ENCODE data around the gene TOR3A. TPM values are rescaled to one million over a fixed set of nuclear protein-coding genes. Genes with fewer than 3 reads are reported as not detected.

The TOR3A gene
- total and polyA plus RNA-seq, 2 of the 8 experiments (the other 6 are each of a cell fraction or from before 2014, with no cell fraction given), result 15.3 to 21.4 TPM

- H2BK15ac ChIP-seq (ENCODE audit: low read length), result no peak overlapping the region
- H4K8ac ChIP-seq (ENCODE audit: extremely low read depth, insufficient read depth, low read length), result no peak overlapping the region
- H3K27me3 ChIP-seq (replicated peaks in 1 of 4; ENCODE audit: control insufficient read depth in 3 of 4, extremely low read depth in 1 of 4, insufficient read depth in 3 of 4, low read length in 3 of 4), result no peaks in the 10 kb centered on the region
- no peak overlapping the region for H2BK20ac ChIP-seq (ENCODE audit: low read length)
- H4K5ac ChIP-seq (ENCODE audit: insufficient read length, low read depth, low read length), result no peak overlapping the region
- H3K27ac ChIP-seq (ENCODE audit: low read depth, low read length), result no peak overlapping the region
- no peak overlapping the region for H3K14ac ChIP-seq (ENCODE audit: insufficient read length)
- no peak overlapping the region for H2AK5ac ChIP-seq (ENCODE audit: low read depth, low read length)
- no peaks in the 10 kb centered on the region for H3K9me3 ChIP-seq (ENCODE audit: insufficient read depth in 2 of 2, low read depth in 1 of 2, low read length in 1 of 2)
- no peak overlapping the region for H3K9ac ChIP-seq (replicated peaks in 1 of 4; ENCODE audit: extremely low read depth in 1 of 4, low read depth in 3 of 4, low read length in 3 of 4)
- no peak overlapping the region for H2AFZ ChIP-seq (ENCODE audit: low read length)
- no peak overlapping the region for H3K23ac ChIP-seq (ENCODE audit: insufficient read length)
- peaks cover 0 to 3% (median 3%) of the 10 kb centered on the region in 4 experiments; a peak in 5 of 8 replicates for H3K36me3 ChIP-seq (ENCODE audit: control insufficient read depth in 2 of 4, insufficient read depth in 4 of 4, low read length in 3 of 4)
- no peaks in the 10 kb centered on the region for H3K79me2 ChIP-seq (ENCODE audit: control insufficient read depth in 1 of 2, insufficient read depth in 2 of 2, low read length in 2 of 2)
- H4K20me1 ChIP-seq (replicated peaks in 1 of 2; ENCODE audit: control insufficient read depth in 1 of 2, insufficient read depth in 2 of 2, low read length in 2 of 2), result no peaks in the 10 kb centered on the region
- no peak overlapping the region for H3K4me3 ChIP-seq (ENCODE audit: extremely low read depth in 1 of 4, insufficient read depth in 2 of 4, low read depth in 3 of 4, low read length in 4 of 4)
- no peak overlapping the region for H2BK12ac ChIP-seq (ENCODE audit: low read depth, low read length)
- ChIA-PET CTCF (ENCODE audit: partially characterized antibody) (interaction anchor here (0.5 to 1.6 kb wide), 8 partner anchors 12 to 148 kb away, joined by 3 to 11 read pairs (median 3); no protein-coding TSS in a partner anchor), POLR2A (ENCODE audit: partially characterized antibody) (interaction anchor here (1.4 to 1.6 kb wide), 2 partner anchors 19 to 20 kb away, joined by 3 to 4 read pairs; partner anchors contain the start of gene TOR3A)
- no peak overlapping the region for H3K4me2 ChIP-seq (ENCODE audit: insufficient read depth in 1 of 2, low read depth in 2 of 2, low read length in 2 of 2)
- H3K18ac ChIP-seq (ENCODE audit: extremely low read depth, low read length), result no peak overlapping the region
- H4K91ac ChIP-seq (replicated peaks; ENCODE audit: insufficient read length, low read length), result no peak overlapping the region
- 94% methylated on average over 4 of the region's 4 CpGs; no CpG with 5 or more reads in 1 of the 2 experiments for WGBS, 2 experiments (ENCODE audit: extremely low coverage in 1 of 2, insufficient coverage in 1 of 2, insufficient read length in 1 of 2, insufficient replicate concordance in 2 of 2, low coverage in 1 of 2, low lambda C conversion rate in 2 of 2, missing lambda C conversion rate in 1 of 2)
- H3K4ac ChIP-seq (replicated peaks; ENCODE audit: insufficient read length, low read depth, low read length), result no peak overlapping the region
- FAIRE-seq (no peak), DNase-seq (ENCODE audit: low read depth in 1 of 2, low spot score in 2 of 2) (no peak)
- H3K23me2 ChIP-seq (ENCODE audit: low read depth, low read length), result no peaks in the 10 kb centered on the region; the same call in 1 of the 2 replicates
- peaks cover 0 to 5% (median 0%) of the 10 kb centered on the region in 4 experiments; a peak in 1 of 7 replicates for H3K4me1 ChIP-seq (replicated peaks in 1 of 4; ENCODE audit: control insufficient read depth in 3 of 4, insufficient read depth in 4 of 4, low read length in 3 of 4)
- H2BK5ac ChIP-seq (ENCODE audit: low read depth, low read length), result no peak overlapping the region
- no peak overlapping the region for H2BK120ac ChIP-seq (replicated peaks; ENCODE audit: low read depth, low read length)
- no peak overlapping the region for H3K56ac ChIP-seq (replicated peaks; ENCODE audit: insufficient read length, low read depth, low read length)
- H3K79me1 ChIP-seq (ENCODE audit: low read depth, low read length), result no peaks in the 10 kb centered on the region
- TF ChIP-seq SP2 (IDR thresholded peaks at IDR 0.05; ENCODE audit: low read length), result no peak
- no peak for TF ChIP-seq RBBP5 (IDR thresholded peaks at IDR 0.05; ENCODE audit: borderline replicate concordance, low read depth, low read length)
- TF ChIP-seq BACH1 (IDR thresholded peaks at IDR 0.05; ENCODE audit: low read length), result no peak
- no peak for TF ChIP-seq KDM1A (IDR thresholded peaks at IDR 0.05; ENCODE audit: borderline replicate concordance, low read length)
- no peak for TF ChIP-seq BCL11A (IDR thresholded peaks at IDR 0.05; ENCODE audit: low read depth in 2 of 2, low read length in 2 of 2)
- TF ChIP-seq CHD1 (IDR thresholded peaks at IDR 0.05; ENCODE audit: low read depth, low read length), result no peak
- TF ChIP-seq ASH2L (IDR thresholded peaks at IDR 0.05; ENCODE audit: low read length), result no peak
- TF ChIP-seq JUND (IDR thresholded peaks at IDR 0.05; ENCODE audit: low read length), result no peak
- no peak for TF ChIP-seq SP1 (IDR thresholded peaks at IDR 0.05; ENCODE audit: low read depth, low read length)
- no peak for TF ChIP-seq GABPA (IDR thresholded peaks at IDR 0.05; ENCODE audit: borderline replicate concordance, insufficient read depth, low read length)
- TF ChIP-seq POLR2AphosphoS5 (IDR thresholded peaks at IDR 0.05; ENCODE audit: low read depth, low read length), result no peak
- no peak for TF ChIP-seq CTCF (IDR thresholded peaks at IDR 0.05; ENCODE audit: control extremely low read depth in 1 of 3, insufficient read depth in 1 of 3, low read depth in 1 of 3, low read length in 3 of 3)
Observed at GRCh38 chr1:179101566-179101965, 19.7 kb downstream of the TOR3A start.

Measured in H1 (cell line).